ENCODE measurements around the gene MDP1.

The MDP1 gene

GRCh38 chr14:24255438-24255837 lies 39.6 kb upstream of the MDP1 start:
- TF ChIP-seq REST (IDR thresholded peaks at IDR 0.05; ENCODE audit: insufficient read depth in 1 of 2, low read depth in 2 of 2, low read length in 2 of 2) (no peak), POLR2AphosphoS5 (IDR thresholded peaks at IDR 0.05; ENCODE audit: low read depth, low read length) (no peak)

DNA sequence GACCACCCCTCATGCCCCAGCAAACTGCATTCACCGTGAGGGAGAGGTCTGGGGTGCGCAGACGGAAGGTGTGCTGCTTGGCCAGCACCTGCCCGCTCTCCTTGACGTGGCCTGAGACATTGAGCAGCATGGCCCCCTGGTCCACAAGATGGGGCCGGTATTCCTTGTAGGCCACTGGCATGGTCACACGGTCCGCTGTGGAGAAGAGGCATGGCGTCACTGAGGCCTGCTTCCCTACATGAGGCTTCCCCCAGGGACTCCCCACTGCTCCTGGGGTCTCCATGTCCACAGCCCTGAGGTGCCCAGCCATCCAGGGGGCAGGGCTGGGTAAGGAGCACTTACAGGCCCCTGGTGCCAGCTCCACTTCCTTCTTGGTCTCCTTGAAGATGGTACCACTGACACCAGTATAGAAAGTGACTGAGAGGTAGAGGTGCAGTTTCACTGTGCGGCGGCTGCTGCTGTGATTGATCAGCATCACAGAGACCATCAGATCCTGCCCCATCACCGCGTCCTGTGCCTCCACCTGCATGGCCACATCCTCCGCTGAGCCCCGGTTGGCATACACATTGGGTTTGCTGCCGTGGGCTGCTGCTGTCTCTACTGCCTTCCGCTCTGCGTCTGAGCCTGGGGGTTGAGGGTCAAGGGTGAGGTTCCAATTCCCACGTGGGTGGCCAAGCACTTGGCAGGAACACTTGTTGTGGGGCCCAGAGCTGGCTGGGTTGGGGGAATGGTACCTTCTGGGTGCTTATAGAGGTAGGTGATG lies 38.9 kb upstream of the MDP1 start:
- no peak for TF ChIP-seq POLR2AphosphoS5 (IDR thresholded peaks at IDR 0.05; ENCODE audit: low read depth, low read length)
- no peak for TF ChIP-seq SIN3A (IDR thresholded peaks at IDR 0.05; ENCODE audit: borderline replicate concordance, insufficient read depth, low read length)
- TF ChIP-seq FOXP2 (optimal IDR thresholded peaks at IDR 0.05; ENCODE audit: borderline replicate concordance, extremely low read depth, extremely low read length, insufficient read depth), result no peak
- TF ChIP-seq REST (IDR thresholded peaks at IDR 0.05; ENCODE audit: insufficient read depth in 1 of 2, low read depth in 2 of 2, low read length in 2 of 2), result no peak
- TF ChIP-seq TAF1 (IDR thresholded peaks at IDR 0.05; ENCODE audit: borderline replicate concordance, insufficient read depth, low read length), result no peak

GRCh38 chr14:24253936-24254335 lies 38.1 kb upstream of the MDP1 start:
- TF ChIP-seq FOXP2 (optimal IDR thresholded peaks at IDR 0.05; ENCODE audit: borderline replicate concordance, extremely low read depth, extremely low read length, insufficient read depth), result no peak
- TF ChIP-seq REST (IDR thresholded peaks at IDR 0.05; ENCODE audit: insufficient read depth in 1 of 2, low read depth in 2 of 2, low read length in 2 of 2), result no peak
- TF ChIP-seq TAF1 (IDR thresholded peaks at IDR 0.05; ENCODE audit: borderline replicate concordance, insufficient read depth, low read length), result no peak
- TF ChIP-seq POLR2AphosphoS5 (IDR thresholded peaks at IDR 0.05; ENCODE audit: low read depth, low read length), result no peak
- TF ChIP-seq SIN3A (IDR thresholded peaks at IDR 0.05; ENCODE audit: borderline replicate concordance, insufficient read depth, low read length), result no peak

- TF ChIP-seq TAF1 (IDR thresholded peaks at IDR 0.05; ENCODE audit: borderline replicate concordance, insufficient read depth, low read length) (no peak), FOXP2 (optimal IDR thresholded peaks at IDR 0.05; ENCODE audit: borderline replicate concordance, extremely low read depth, extremely low read length, insufficient read depth) (no peak), REST (IDR thresholded peaks at IDR 0.05; ENCODE audit: insufficient read depth in 1 of 2, low read depth in 2 of 2, low read length in 2 of 2) (no peak), POLR2AphosphoS5 (IDR thresholded peaks at IDR 0.05; ENCODE audit: low read depth, low read length) (no peak), SIN3A (IDR thresholded peaks at IDR 0.05; ENCODE audit: borderline replicate concordance, insufficient read depth, low read length) (no peak)
Measured at GRCh38 chr14:24252289-24253124, 36.6 kb upstream of the MDP1 start.
